ENCODE results near the gene TNFRSF11A. TPM values are rescaled to one million over a fixed set of nuclear protein-coding genes. Genes with fewer than 3 reads are reported as not detected.

Gene TNFRSF11A
- polyA plus RNA-seq, 1 donor from 2014 or later = not detected

- H3K9me3 ChIP-seq (ENCODE audit: low read length) = no peaks in the 10 kb centered on the region
- H4K20me1 ChIP-seq (ENCODE audit: insufficient read depth) = no peaks in the 10 kb centered on the region
- no peak overlapping the region for H3K27ac ChIP-seq (ENCODE audit: low read length)
- TF ChIP-seq, protein P1, sequence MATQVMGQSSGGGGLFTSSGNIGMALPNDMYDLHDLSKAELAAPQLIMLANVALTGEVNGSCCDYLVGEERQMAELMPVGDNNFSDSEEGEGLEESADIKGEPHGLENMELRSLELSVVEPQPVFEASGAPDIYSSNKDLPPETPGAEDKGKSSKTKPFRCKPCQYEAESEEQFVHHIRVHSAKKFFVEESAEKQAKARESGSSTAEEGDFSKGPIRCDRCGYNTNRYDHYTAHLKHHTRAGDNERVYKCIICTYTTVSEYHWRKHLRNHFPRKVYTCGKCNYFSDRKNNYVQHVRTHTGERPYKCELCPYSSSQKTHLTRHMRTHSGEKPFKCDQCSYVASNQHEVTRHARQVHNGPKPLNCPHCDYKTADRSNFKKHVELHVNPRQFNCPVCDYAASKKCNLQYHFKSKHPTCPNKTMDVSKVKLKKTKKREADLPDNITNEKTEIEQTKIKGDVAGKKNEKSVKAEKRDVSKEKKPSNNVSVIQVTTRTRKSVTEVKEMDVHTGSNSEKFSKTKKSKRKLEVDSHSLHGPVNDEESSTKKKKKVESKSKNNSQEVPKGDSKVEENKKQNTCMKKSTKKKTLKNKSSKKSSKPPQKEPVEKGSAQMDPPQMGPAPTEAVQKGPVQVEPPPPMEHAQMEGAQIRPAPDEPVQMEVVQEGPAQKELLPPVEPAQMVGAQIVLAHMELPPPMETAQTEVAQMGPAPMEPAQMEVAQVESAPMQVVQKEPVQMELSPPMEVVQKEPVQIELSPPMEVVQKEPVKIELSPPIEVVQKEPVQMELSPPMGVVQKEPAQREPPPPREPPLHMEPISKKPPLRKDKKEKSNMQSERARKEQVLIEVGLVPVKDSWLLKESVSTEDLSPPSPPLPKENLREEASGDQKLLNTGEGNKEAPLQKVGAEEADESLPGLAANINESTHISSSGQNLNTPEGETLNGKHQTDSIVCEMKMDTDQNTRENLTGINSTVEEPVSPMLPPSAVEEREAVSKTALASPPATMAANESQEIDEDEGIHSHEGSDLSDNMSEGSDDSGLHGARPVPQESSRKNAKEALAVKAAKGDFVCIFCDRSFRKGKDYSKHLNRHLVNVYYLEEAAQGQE (IDR thresholded peaks at IDR 0.05; ENCODE audit: borderline replicate concordance) = no peak
- TF ChIP-seq SMC3 (conservative IDR thresholded peaks at IDR 0.05; ENCODE audit: poor library complexity) (no peak), TAF1 (IDR thresholded peaks at IDR 0.05; ENCODE audit: low read depth) (no peak), POLR2AphosphoS5 (IDR thresholded peaks at IDR 0.05) (no peak), EZH2 (IDR thresholded peaks at IDR 0.05; ENCODE audit: borderline replicate concordance, insufficient read depth, low read length, poor library complexity, severe bottlenecking) (no peak), CTCF (IDR thresholded peaks at IDR 0.05; ENCODE audit: poor library complexity, severe bottlenecking) (no peak), RAD21 (conservative IDR thresholded peaks at IDR 0.05) (no peak), MXI1 (conservative IDR thresholded peaks at IDR 0.05; ENCODE audit: poor library complexity, severe bottlenecking) (no peak), EP300 (conservative IDR thresholded peaks at IDR 0.05; ENCODE audit: poor library complexity, severe bottlenecking) (no peak)
- no peaks in the 10 kb centered on the region for H3K79me2 ChIP-seq (replicated peaks; ENCODE audit: insufficient read depth, low read length)
- no peaks in the 10 kb centered on the region for H3K9me2 ChIP-seq (ENCODE audit: insufficient read depth, low read length)
- H3K4me2 ChIP-seq (ENCODE audit: low read length) = no peak overlapping the region
- H3K27me3 ChIP-seq (ENCODE audit: insufficient read depth, low read depth, low read length) = no peaks in the 10 kb centered on the region
- H3K36me3 ChIP-seq (ENCODE audit: insufficient read depth, low read length) = peaks cover 3% of the 10 kb centered on the region
- no peaks in the 10 kb centered on the region for H3F3A ChIP-seq (ENCODE audit: insufficient read depth, low read length, poor library complexity, severe bottlenecking)
- no peak overlapping the region for H3K9ac ChIP-seq (ENCODE audit: low read length)
- no peak overlapping the region for H2AFZ ChIP-seq (ENCODE audit: low read depth, low read length)
- H3K4me3 ChIP-seq (ENCODE audit: low read length) = no peak overlapping the region
These were observed 44.3 kb upstream of the TNFRSF11A start for GRCh38 chr18:62280786-62281185.

- H3F3A ChIP-seq (ENCODE audit: insufficient read depth, low read length, poor library complexity, severe bottlenecking) = no peaks in the 10 kb centered on the region
- no peak overlapping the region for H3K27ac ChIP-seq (ENCODE audit: low read length)
- H3K79me2 ChIP-seq (replicated peaks; ENCODE audit: insufficient read depth, low read length) = no peaks in the 10 kb centered on the region
- no peak overlapping the region for H3K4me3 ChIP-seq (ENCODE audit: low read length)
- H3K9me3 ChIP-seq (ENCODE audit: low read length) = no peaks in the 10 kb centered on the region
- no peak overlapping the region for H3K9ac ChIP-seq (ENCODE audit: low read length)
- H3K36me3 ChIP-seq (ENCODE audit: insufficient read depth, low read length) = no peaks in the 10 kb centered on the region
- no peaks in the 10 kb centered on the region for H4K20me1 ChIP-seq (ENCODE audit: insufficient read depth)
- TF ChIP-seq EP300 (conservative IDR thresholded peaks at IDR 0.05; ENCODE audit: poor library complexity, severe bottlenecking) (no peak), CTCF (IDR thresholded peaks at IDR 0.05; ENCODE audit: poor library complexity, severe bottlenecking) (no peak), POLR2AphosphoS5 (IDR thresholded peaks at IDR 0.05) (no peak), SMC3 (conservative IDR thresholded peaks at IDR 0.05; ENCODE audit: poor library complexity) (no peak), MXI1 (conservative IDR thresholded peaks at IDR 0.05; ENCODE audit: poor library complexity, severe bottlenecking) (no peak), TAF1 (IDR thresholded peaks at IDR 0.05; ENCODE audit: low read depth) (no peak), RAD21 (conservative IDR thresholded peaks at IDR 0.05) (no peak), EZH2 (IDR thresholded peaks at IDR 0.05; ENCODE audit: borderline replicate concordance, insufficient read depth, low read length, poor library complexity, severe bottlenecking) (no peak)
- TF ChIP-seq, protein P1 (IDR thresholded peaks at IDR 0.05; ENCODE audit: borderline replicate concordance) = no peak
- no peaks in the 10 kb centered on the region for H3K9me2 ChIP-seq (ENCODE audit: insufficient read depth, low read length)
- H3K4me2 ChIP-seq (ENCODE audit: low read length) = no peak overlapping the region
- H3K27me3 ChIP-seq (ENCODE audit: insufficient read depth, low read depth, low read length) = no peaks in the 10 kb centered on the region
- H2AFZ ChIP-seq (ENCODE audit: low read depth, low read length) = no peak overlapping the region
These were observed 43.4 kb upstream of the TNFRSF11A start for GRCh38 chr18:62281684-62282083.

All from neural cell (in vitro differentiated cells).